Inflammatory macrophage treated with lipopolysaccharide for 4 hours (primary cell): Measurements from ENCODE around the gene RMND5A.

Experiments used
- DNase-seq: peaks from one replicate; pipeline ENCODE4 v3.0.0-alpha.2; 2020

RMND5A gene

GRCh38 chr2:86768189-86768949 is 48.3 kb downstream of the RMND5A start:
- DNase-seq: no peak

- DNase-seq: no peak
Measured at GRCh38 chr2:86769838-86770237, 49.7 kb downstream of the RMND5A start.

GRCh38 chr2:86770816-86771301 is 50.8 kb downstream of the RMND5A start:
- DNase-seq: no peak

- no peak for DNase-seq
Measured at GRCh38 chr2:86772611-86773010, 52.5 kb downstream of the RMND5A start.

GRCh38 chr2:86774862-86775261 is 54.8 kb downstream of the RMND5A start:
- no peak for DNase-seq

- no peak for DNase-seq
Measured at GRCh38 chr2:86775338-86775737, 55.2 kb downstream of the RMND5A start.

GRCh38 chr2:86776532-86776931 is 56.4 kb downstream of the RMND5A start:
- no peak for DNase-seq

- no peak for DNase-seq
Measured at GRCh38 chr2:86778957-86779356, 58.9 kb downstream of the RMND5A start.

- no peak for DNase-seq
Measured at GRCh38 chr2:86779971-86780370, 59.9 kb downstream of the RMND5A start.

- DNase-seq: no peak
Measured at GRCh38 chr2:86781363-86781762, 61.3 kb downstream of the RMND5A start.

GRCh38 chr2:86782748-86783147 is 62.7 kb downstream of the RMND5A start:
- no peak for DNase-seq

- DNase-seq: peak; percentile 81
Measured at GRCh38 chr2:86783615-86784339, 63.7 kb downstream of the RMND5A start.

GRCh38 chr2:86785456-86785855 is 65.4 kb downstream of the RMND5A start:
- no peak for DNase-seq

- no peak for DNase-seq
Measured at GRCh38 chr2:86786001-86786536, 66.0 kb downstream of the RMND5A start.

GRCh38 chr2:86787736-86788135 is 67.6 kb downstream of the RMND5A start:
- peak; percentile 45 for DNase-seq

GRCh38 chr2:86788165-86788564 is 68.1 kb downstream of the RMND5A start:
- DNase-seq: no peak

- DNase-seq: no peak
Measured at GRCh38 chr2:86788881-86789686, 69.0 kb downstream of the RMND5A start.

GRCh38 chr2:86789687-86790133 is 69.6 kb downstream of the RMND5A start:
- DNase-seq: no peak

GRCh38 chr2:86790134-86790675 is 70.1 kb downstream of the RMND5A start:
- DNase-seq: no peak

GRCh38 chr2:86790676-86791572 is 70.8 kb downstream of the RMND5A start, which contains the start of gene CD8A:
TSS of gene CD8A (minus strand) at chr2:86790913. CDS start at chr2:86790825, 88 bp downstream.
- peak; percentile 34 for DNase-seq

- DNase-seq: no peak
Measured at GRCh38 chr2:86791573-86791972, 71.5 kb downstream of the RMND5A start.
